ENCODE measurements around the gene ADAMTSL4.

- TF ChIP-seq POLR2A (IDR thresholded peaks at IDR 0.05) = no peak
- no peak for TF ChIP-seq CTCF (IDR thresholded peaks at IDR 0.05)
Observed at GRCh38 chr1:150561974-150562445, 12.8 kb downstream of the ADAMTSL4 start.

All from lower leg skin (tissue), 3 donors.